AG04450 (cell line): ENCODE results near the gene PDE4A. TPM values are rescaled to one million over a fixed set of nuclear protein-coding genes. Genes with fewer than 3 reads are reported as not detected.

Source experiments
- CTCF ChIA-PET: fragments of 300-600, 350-600 bp; formaldehyde crosslinking; extraction: SDS; loops from one replicate; lab custom pipeline; 2022; ENCODE audit warnings: antibody characterized with exemption, inconsistent platforms; lab: Charles Lee
- POLR2A ChIA-PET: fragments of 350-600 bp; formaldehyde crosslinking; extraction: SDS; loops from one replicate; lab custom pipeline; 2021; ENCODE audit warnings: antibody characterized with exemption, inconsistent platforms; lab: Yijun Ruan, JAX
- DNase-seq: peaks from one replicate; pipeline ENCODE4 v3.0.0-alpha.2; 2011; ENCODE audit warnings: low read depth, low spot score
- H3K27ac ChIP-seq: one replicate; pipeline ENCODE4 v1.5.1; 2012; ENCODE audit warnings: low read depth, low read length, control low read depth
- H3K27me3 ChIP-seq: one replicate; pipeline ENCODE4 v1.6.0; 2012; ENCODE audit warnings: low read length; ENCODE audit not compliant: control insufficient read depth, insufficient read depth
- H3K4me3 ChIP-seq: 2 replicates; pipeline ENCODE4 v1.5.1; 2011; ENCODE audit warnings: mild to moderate bottlenecking, low read depth, low read length, control low read depth
- H3K9me3 ChIP-seq: 2 replicates; pipeline ENCODE4 v1.5.1; 2012; ENCODE audit warnings: low read length; ENCODE audit not compliant: control insufficient read depth, insufficient read depth
- CTCF ChIP-seq: IDR thresholded peaks from 2 replicates; pipeline ENCODE4 v1.5.1; 2011; ENCODE audit warnings: low read depth, low read length, control low read depth, inconsistent platforms
- polyA plus RNA-seq: library from polyadenylated mRNA; depleted of rRNA; stranded (reverse); fragments of >200 nt; gene quantifications from 2 replicates; pipeline ENCODE4 v1.2.3, GENCODE V29; 2011; rRNA removed

Gene PDE4A
- polyA plus RNA-seq, 1 experiment = 2.9 TPM

DNA sequence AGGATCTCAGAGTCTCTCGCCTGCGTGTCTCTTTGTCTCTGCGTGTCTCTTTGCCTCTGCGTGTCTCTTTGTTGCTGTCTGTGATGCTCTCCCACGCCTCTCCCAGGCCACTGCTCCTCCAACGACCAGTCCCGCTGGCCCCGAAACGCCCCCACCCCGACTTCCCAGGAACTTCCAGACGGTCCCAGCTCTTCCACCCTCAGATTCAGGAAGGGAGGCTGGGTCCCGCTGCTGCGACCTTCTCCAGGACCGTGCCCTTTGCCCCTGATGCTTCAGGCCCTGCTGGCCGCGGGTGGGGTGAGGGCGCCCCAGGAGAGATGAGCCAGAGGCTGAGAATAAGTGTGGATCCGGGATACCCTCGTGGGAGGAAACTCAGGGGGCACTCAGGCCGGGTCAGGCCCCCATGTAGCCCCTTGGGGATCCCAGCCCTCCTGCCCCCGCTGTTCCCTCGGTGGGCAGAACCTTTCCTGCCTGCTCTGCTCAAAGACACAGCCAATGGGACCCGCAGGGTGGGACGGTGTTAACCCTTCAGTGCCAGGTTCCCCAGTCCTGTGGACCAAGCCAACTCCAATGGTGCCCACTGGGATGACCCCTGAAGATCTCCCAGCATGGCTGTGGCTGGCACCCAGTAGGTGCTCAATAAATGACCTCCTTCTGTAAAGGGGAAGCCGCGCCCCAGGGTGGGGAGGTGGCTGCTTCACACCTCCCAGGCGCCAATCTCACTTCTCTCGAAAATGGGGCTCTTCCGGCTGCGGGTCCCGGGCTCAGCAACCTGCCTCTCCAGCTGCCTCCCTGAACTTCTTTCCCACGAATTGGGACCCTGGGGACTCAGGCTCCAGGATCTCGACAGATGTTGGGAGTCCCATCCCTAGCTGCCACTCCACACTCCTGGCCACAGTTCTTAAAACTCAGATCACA is 98.4 kb downstream of the PDE4A start:
- ChIA-PET POLR2A (interaction anchor here (0.7 kb wide), 1 partner anchor 17 kb away, joined by 8 read pairs; no protein-coding TSS in a partner anchor), CTCF (interaction anchor here (0.6 to 0.7 kb wide), 2 partner anchors 34 to 47 kb away, joined by 3 to 4 read pairs; no protein-coding TSS in a partner anchor)

More for the DNA sequence above, 98.4 kb downstream of the PDE4A start:
- Histone ChIP-seq H3K4me3 (no peak overlapping the region), H3K27ac (no peak overlapping the region), H3K27me3 (peaks cover 41% of the 10 kb centered on the region), H3K9me3 (no peaks in the 10 kb centered on the region; the same call in 1 of the 2 replicates)
- no peak for TF ChIP-seq CTCF
- no peak for DNase-seq

Other genes starting within 250 kb of the PDE4A start
- gene DNMT1, start 225.6 kb upstream of the PDE4A start, polyA plus RNA-seq = 54.5 and 60.7 TPM in 2 replicates
- gene S1PR2, start 189.2 kb upstream of the PDE4A start, polyA plus RNA-seq = 19.7 and 25.1 TPM in 2 replicates
- 28.5 and 41.4 TPM in 2 replicates for gene MRPL4, start 168.3 kb upstream of the PDE4A start, polyA plus RNA-seq
- 40.4 and 57.0 TPM in 2 replicates for gene ICAM1, start 149.4 kb upstream of the PDE4A start, polyA plus RNA-seq
- 2.5 and 3.3 TPM in 2 replicates for gene ICAM4, start 133.6 kb upstream of the PDE4A start, polyA plus RNA-seq
- 3.8 and 5.3 TPM in 2 replicates for gene ICAM5, start 130.6 kb upstream of the PDE4A start, polyA plus RNA-seq
- 0.62 and 0.74 TPM in 2 replicates for gene ZGLP1, start 110.7 kb upstream of the PDE4A start, polyA plus RNA-seq
- 20.8 and 30.0 TPM in 2 replicates for gene FDX2, start 104.5 kb upstream of the PDE4A start, polyA plus RNA-seq
- 2.2 and 4.1 TPM in 2 replicates for gene RAVER1, start 87.0 kb upstream of the PDE4A start, polyA plus RNA-seq
- 6.7 and 10.1 TPM in 2 replicates for gene ICAM3, start 80.9 kb upstream of the PDE4A start, polyA plus RNA-seq
- gene TYK2, start 40.0 kb upstream of the PDE4A start, polyA plus RNA-seq = 29.1 and 52.8 TPM in 2 replicates
- 268 and 340 TPM in 2 replicates for gene CDC37, start 17.0 kb upstream of the PDE4A start, polyA plus RNA-seq
- 46.7 and 64.3 TPM in 2 replicates for gene KEAP1, start 82.8 kb downstream of the PDE4A start, polyA plus RNA-seq
- 0.10 and 0.11 TPM in 2 replicates for gene S1PR5, start 96.9 kb downstream of the PDE4A start, polyA plus RNA-seq
- gene ATG4D, start 123.4 kb downstream of the PDE4A start, polyA plus RNA-seq = 4.6 and 8.7 TPM in 2 replicates
- 11.1 and 11.3 TPM in 2 replicates for gene KRI1, start 145.5 kb downstream of the PDE4A start, polyA plus RNA-seq
- 3.9 and 4.3 TPM in 2 replicates for gene CDKN2D, start 148.4 kb downstream of the PDE4A start, polyA plus RNA-seq
- gene AP1M2, start 166.8 kb downstream of the PDE4A start, polyA plus RNA-seq = 0.17 TPM in 1 of 2 replicates, not detected in the other
- gene SLC44A2, start 205.0 kb downstream of the PDE4A start, polyA plus RNA-seq = 80.5 and 81.4 TPM in 2 replicates
- 143 and 155 TPM in 2 replicates for gene ILF3, start 233.8 kb downstream of the PDE4A start, polyA plus RNA-seq